Astrocyte (in vitro differentiated cells and primary cell): Measurements from ENCODE around the gene BAZ1B.

Source experiments
- EZH2 ChIP-seq: IDR thresholded peaks from 2 replicates; pipeline ENCODE4 v1.6.1; 2012; ENCODE audit warnings: mild to moderate bottlenecking, low read length, inconsistent platforms; ENCODE audit not compliant: insufficient read depth
- TF ChIP-seq, protein P1 (sequence below): IDR thresholded peaks from 2 replicates; pipeline ENCODE4 v1.5.1; 2011; ENCODE audit warnings: low read depth, mild to moderate bottlenecking, inconsistent platforms, low read length, moderate library complexity; ENCODE audit not compliant: insufficient read depth

DNA sequence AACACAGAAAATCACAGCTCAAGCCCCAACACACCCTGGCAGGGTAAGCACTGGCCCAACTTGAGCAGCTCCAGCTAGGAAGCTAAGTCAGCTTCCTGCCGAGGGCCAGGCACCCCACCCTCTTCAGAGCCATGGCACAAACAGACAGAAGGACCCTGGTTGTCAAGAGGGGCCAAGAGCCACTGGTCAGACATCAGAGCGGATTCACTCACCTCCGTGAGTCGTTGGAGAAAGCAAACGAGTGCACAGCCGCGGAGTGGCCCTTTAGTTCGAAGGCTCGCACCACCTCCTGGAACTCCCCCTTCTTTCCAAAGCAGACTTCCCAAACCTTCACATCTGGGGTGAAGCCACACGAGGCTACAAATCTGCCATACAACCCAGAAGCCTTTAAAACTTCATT, 48.9 kb upstream of the BAZ1B start:
- TF ChIP-seq, protein P1, sequence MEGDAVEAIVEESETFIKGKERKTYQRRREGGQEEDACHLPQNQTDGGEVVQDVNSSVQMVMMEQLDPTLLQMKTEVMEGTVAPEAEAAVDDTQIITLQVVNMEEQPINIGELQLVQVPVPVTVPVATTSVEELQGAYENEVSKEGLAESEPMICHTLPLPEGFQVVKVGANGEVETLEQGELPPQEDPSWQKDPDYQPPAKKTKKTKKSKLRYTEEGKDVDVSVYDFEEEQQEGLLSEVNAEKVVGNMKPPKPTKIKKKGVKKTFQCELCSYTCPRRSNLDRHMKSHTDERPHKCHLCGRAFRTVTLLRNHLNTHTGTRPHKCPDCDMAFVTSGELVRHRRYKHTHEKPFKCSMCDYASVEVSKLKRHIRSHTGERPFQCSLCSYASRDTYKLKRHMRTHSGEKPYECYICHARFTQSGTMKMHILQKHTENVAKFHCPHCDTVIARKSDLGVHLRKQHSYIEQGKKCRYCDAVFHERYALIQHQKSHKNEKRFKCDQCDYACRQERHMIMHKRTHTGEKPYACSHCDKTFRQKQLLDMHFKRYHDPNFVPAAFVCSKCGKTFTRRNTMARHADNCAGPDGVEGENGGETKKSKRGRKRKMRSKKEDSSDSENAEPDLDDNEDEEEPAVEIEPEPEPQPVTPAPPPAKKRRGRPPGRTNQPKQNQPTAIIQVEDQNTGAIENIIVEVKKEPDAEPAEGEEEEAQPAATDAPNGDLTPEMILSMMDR, result no peak
- TF ChIP-seq EZH2, result no peak
